Adrenal gland (tissue), 5 donors: ENCODE data around the gene DHH.

Experiments used
- POLR2A ChIP-seq, 2 donors: fragments of 450-650 bp; IDR thresholded peaks; one replicate each; pipeline ENCODE4 v1.6.1; 2017; ENCODE audit warnings: antibody characterized with exemption in 2 of 2, mild to moderate bottlenecking in 2 of 2, moderate library complexity in 1 of 2
- TF ChIP-seq, protein P1 (sequence below), 6 experiments: fragments of 450-650 bp in 4 of 6; fragments of 200-600 bp in 2 of 6; sonication (generic) in 1 of 6; IDR thresholded peaks; 1 replicate in 5 of 6; 2 replicates in 1 of 6; pipeline versions ENCODE4 v1.5.1 to v1.8.0; 2016 to 2021; ENCODE audit warnings: antibody characterized with exemption in 6 of 6, mild to moderate bottlenecking in 2 of 6, moderate library complexity in 1 of 6
- donor health status: DM: no; HTN: no; CAD: no.

DNA sequence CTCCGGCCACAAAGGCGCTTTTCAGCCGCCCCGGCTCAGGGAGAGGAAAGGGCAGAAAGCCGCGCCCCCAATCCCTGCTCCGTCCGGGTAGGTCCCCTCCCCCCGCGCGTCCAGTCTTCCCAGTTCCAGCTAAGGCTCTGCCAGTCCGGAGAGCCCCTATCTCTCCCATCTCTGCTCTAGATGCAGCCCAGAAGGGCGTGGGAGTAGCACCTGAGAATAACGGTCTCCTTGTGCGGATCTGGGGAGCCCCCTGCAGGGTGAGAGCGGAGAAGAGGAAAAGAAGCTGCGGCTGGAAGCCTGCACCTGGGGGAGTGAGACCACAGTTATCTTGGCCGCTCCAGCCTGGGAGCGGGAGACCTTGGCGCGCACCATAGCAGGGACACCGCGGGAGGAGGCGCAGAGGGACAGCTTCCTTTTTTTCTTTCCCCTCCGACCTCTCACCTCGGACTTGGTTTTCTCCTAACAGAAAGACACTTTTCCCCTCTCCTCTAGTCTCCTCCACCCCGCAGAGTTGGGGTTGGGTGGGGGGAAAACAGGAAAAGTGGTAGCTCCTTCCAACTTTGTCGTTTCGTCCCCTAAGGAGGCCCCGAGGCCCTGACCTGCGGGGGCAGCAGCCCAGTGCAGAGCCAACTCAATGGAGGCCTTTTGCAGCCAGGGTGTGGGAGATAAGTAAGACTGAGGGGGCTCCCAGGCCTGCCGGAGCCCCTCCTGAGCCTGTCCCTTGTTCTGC lies 2.4 kb downstream of the DHH start:
- TF ChIP-seq, protein P1, sequence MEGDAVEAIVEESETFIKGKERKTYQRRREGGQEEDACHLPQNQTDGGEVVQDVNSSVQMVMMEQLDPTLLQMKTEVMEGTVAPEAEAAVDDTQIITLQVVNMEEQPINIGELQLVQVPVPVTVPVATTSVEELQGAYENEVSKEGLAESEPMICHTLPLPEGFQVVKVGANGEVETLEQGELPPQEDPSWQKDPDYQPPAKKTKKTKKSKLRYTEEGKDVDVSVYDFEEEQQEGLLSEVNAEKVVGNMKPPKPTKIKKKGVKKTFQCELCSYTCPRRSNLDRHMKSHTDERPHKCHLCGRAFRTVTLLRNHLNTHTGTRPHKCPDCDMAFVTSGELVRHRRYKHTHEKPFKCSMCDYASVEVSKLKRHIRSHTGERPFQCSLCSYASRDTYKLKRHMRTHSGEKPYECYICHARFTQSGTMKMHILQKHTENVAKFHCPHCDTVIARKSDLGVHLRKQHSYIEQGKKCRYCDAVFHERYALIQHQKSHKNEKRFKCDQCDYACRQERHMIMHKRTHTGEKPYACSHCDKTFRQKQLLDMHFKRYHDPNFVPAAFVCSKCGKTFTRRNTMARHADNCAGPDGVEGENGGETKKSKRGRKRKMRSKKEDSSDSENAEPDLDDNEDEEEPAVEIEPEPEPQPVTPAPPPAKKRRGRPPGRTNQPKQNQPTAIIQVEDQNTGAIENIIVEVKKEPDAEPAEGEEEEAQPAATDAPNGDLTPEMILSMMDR (IDR thresholded peaks at IDR 0.05) = peak in 2 of 6 experiments; percentile 11 to 21
- TF ChIP-seq POLR2A (IDR thresholded peaks at IDR 0.05) = no peak
